ENCODE data around the gene UBE3B. TPM values are rescaled to one million over a fixed set of nuclear protein-coding genes. Genes with fewer than 3 reads are reported as not detected.

The UBE3B gene
- polyA plus RNA-seq, 1 experiment: 43.9 TPM

- Histone ChIP-seq H3K36me3 (ENCODE audit: control insufficient read depth, insufficient read depth, low read length) (peaks cover 1% of the 10 kb centered on the region), H3K4me3 (ENCODE audit: low read depth, low read length) (no peak overlapping the region), H3K27me3 (ENCODE audit: control insufficient read depth, insufficient read depth, low read length) (no peaks in the 10 kb centered on the region)
- POLR2A ChIA-PET: no interaction called here
- TF ChIP-seq, protein P1, sequence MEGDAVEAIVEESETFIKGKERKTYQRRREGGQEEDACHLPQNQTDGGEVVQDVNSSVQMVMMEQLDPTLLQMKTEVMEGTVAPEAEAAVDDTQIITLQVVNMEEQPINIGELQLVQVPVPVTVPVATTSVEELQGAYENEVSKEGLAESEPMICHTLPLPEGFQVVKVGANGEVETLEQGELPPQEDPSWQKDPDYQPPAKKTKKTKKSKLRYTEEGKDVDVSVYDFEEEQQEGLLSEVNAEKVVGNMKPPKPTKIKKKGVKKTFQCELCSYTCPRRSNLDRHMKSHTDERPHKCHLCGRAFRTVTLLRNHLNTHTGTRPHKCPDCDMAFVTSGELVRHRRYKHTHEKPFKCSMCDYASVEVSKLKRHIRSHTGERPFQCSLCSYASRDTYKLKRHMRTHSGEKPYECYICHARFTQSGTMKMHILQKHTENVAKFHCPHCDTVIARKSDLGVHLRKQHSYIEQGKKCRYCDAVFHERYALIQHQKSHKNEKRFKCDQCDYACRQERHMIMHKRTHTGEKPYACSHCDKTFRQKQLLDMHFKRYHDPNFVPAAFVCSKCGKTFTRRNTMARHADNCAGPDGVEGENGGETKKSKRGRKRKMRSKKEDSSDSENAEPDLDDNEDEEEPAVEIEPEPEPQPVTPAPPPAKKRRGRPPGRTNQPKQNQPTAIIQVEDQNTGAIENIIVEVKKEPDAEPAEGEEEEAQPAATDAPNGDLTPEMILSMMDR (IDR thresholded peaks at IDR 0.05; ENCODE audit: insufficient read depth, low read depth, low read length): no peak
- no peak for DNase-seq (ENCODE audit: low read depth)
- CTCF ChIA-PET: interaction anchor here (1.0 to 1.9 kb wide), 2 partner anchors 30 to 278 kb away, joined by 3 to 6 read pairs; no protein-coding TSS in a partner anchor
Measured at GRCh38 chr12:109567296-109567695, 89.9 kb downstream of the UBE3B start.

DNA sequence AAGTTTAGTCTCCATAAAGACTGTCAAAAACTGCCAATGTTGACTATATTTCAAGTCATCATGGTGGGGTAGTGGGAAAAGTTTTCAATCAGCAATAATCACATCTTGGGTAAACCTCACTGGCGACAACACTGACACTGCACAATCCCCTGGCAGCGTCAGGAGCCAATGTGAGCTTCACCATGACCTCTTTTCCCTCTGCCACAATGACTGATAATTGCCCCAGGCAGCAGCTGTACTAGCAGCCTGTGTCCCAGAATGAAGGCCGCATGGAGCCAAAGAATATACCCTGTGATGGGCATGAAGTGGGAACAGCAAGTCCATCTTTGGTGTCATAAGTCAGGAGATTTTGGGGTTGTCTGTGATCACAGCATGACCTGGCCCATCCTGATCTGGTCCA is 90.5 kb downstream of the UBE3B start:
- ChIA-PET POLR2A (no interaction called here), CTCF (interaction anchor here (1.0 to 1.9 kb wide), 2 partner anchors 30 to 277 kb away, joined by 3 to 6 read pairs; no protein-coding TSS in a partner anchor)
- Histone ChIP-seq H3K27me3 (ENCODE audit: control insufficient read depth, insufficient read depth, low read length) (no peaks in the 10 kb centered on the region), H3K36me3 (ENCODE audit: control insufficient read depth, insufficient read depth, low read length) (peaks cover 1% of the 10 kb centered on the region), H3K4me3 (ENCODE audit: low read depth, low read length) (no peak overlapping the region)
- TF ChIP-seq, protein P1 (IDR thresholded peaks at IDR 0.05; ENCODE audit: insufficient read depth, low read depth, low read length): no peak
- DNase-seq (ENCODE audit: low read depth): no peak

DNA sequence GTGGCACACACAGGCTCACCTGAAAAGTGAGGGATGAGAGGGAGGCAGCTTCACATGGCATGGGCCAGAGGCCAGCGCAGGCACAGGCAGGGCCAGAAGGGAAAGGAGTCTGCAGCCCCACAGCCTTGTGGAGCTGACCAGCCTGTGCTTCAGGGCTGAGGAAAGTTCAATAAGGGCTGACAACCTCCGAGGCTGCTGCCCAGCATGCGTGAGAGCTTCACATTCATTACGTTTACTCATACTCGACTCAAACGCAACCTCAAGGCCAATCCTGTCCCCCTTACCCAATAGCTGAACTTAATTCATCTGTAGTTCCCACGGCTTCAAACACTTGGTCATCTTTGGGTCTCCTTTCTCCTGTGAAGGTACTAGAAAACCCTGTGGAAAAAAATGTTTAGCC is 91.1 kb downstream of the UBE3B start:
- POLR2A ChIA-PET: no interaction called here

DNA sequence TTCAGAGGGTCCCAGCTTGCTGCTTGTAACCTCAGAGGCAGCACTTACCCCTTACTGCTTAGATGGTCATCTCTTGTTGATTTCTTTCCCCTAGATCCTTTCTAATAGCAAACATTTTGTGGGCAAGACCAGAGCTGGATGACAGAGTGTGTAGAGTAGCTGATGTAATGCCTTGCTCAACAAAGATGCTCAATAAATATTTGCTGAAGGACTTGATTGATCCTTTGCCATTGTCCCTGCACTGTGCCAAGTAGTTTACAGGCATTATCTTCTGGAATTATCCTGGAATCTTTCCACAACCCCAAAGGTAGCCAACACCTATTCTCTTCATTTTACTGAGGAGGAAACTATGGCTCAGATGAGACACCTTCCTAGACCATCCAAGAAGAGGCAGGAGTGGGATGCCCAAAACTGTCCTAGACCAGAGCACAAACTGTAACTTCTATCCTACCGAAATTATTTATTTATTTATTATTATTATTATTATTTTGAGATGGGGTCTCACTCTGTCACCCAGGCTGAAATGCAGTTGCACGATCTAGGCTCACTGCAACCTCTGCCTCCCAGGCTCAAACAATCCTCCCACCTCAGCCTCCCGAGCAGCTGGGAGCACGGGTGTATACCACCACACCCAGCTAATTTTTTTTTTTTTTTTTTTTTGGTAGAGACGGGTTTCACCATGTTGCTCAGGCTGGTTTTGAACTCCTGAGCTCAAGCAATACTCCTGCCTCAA is 94.5 kb downstream of the UBE3B start:
- CTCF ChIA-PET: interaction anchor here (1.4 kb wide), 1 partner anchor 26 kb away, joined by 4 read pairs; no protein-coding TSS in a partner anchor
- DNase-seq (ENCODE audit: low read depth): no peak
- H3K27me3 ChIP-seq (ENCODE audit: control insufficient read depth, insufficient read depth, low read length): no peaks in the 10 kb centered on the region
- H3K36me3 ChIP-seq (ENCODE audit: control insufficient read depth, insufficient read depth, low read length): no peaks in the 10 kb centered on the region; the same call in 1 of the 2 replicates
- no peak overlapping the region for H3K4me3 ChIP-seq (ENCODE audit: low read depth, low read length)
- POLR2A ChIA-PET: no interaction called here
- TF ChIP-seq, protein P1 (IDR thresholded peaks at IDR 0.05; ENCODE audit: insufficient read depth, low read depth, low read length): no peak

More for the DNA sequence above, 91.1 kb downstream of the UBE3B start:
- H3K36me3 ChIP-seq (ENCODE audit: control insufficient read depth, insufficient read depth, low read length): peaks cover 1% of the 10 kb centered on the region
- no peak for DNase-seq (ENCODE audit: low read depth)
- H3K4me3 ChIP-seq (ENCODE audit: low read depth, low read length): no peak overlapping the region
- CTCF ChIA-PET: interaction anchor here (1.9 kb wide), 1 partner anchor 29 kb away, joined by 6 read pairs; no protein-coding TSS in a partner anchor
- TF ChIP-seq, protein P1 (IDR thresholded peaks at IDR 0.05; ENCODE audit: insufficient read depth, low read depth, low read length): no peak
- no peaks in the 10 kb centered on the region for H3K27me3 ChIP-seq (ENCODE audit: control insufficient read depth, insufficient read depth, low read length)

GRCh38 chr12:109572506-109572845 is 95.0 kb downstream of the UBE3B start:
- CTCF ChIA-PET: interaction anchor here (1.4 kb wide), 1 partner anchor 25 kb away, joined by 4 read pairs; no protein-coding TSS in a partner anchor
- TF ChIP-seq, protein P1 (IDR thresholded peaks at IDR 0.05; ENCODE audit: insufficient read depth, low read depth, low read length): no peak
- Histone ChIP-seq H3K36me3 (ENCODE audit: control insufficient read depth, insufficient read depth, low read length) (peaks cover 2% of the 10 kb centered on the region; the same call in 1 of the 2 replicates), H3K4me3 (ENCODE audit: low read depth, low read length) (no peak overlapping the region), H3K27me3 (ENCODE audit: control insufficient read depth, insufficient read depth, low read length) (no peaks in the 10 kb centered on the region)
- POLR2A ChIA-PET: no interaction called here
- no peak for DNase-seq (ENCODE audit: low read depth)
